GM19468 (cell line): ENCODE measurements around the gene NEK1.

Source experiments
- ATAC-seq: cut with Tn5 transposase; IDR thresholded peaks from one replicate; pipeline ENCODE4 v1.9.1; 2021; ENCODE audit warnings: mild to moderate bottlenecking, moderate library complexity, moderate number of reproducible peaks; ENCODE audit not compliant: unreplicated experiment; ENCODE audit errors: extremely low read depth

The NEK1 gene

DNA sequence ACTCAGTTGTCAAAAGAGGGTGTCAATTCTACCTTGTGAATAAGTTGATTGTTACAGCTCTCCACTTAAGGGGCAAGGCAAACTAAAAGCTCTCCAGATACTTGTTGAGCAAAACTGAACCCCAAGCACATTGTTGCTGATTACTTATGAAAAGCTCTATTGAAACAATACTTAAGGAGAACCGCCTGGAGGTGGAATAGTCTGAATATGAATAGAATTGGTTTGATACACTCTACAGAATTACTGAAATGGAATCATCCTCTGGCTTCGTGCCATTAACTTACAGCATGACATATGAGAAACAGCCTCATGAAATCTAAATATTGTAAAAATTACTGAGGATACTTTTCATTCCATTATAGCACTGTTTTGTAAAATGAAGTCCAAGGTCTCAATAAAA, 214.6 kb downstream of the NEK1 start:
- no peak for ATAC-seq

- ATAC-seq = no peak
Measured at GRCh38 chr4:169385376-169385775, 227.0 kb downstream of the NEK1 start.

DNA sequence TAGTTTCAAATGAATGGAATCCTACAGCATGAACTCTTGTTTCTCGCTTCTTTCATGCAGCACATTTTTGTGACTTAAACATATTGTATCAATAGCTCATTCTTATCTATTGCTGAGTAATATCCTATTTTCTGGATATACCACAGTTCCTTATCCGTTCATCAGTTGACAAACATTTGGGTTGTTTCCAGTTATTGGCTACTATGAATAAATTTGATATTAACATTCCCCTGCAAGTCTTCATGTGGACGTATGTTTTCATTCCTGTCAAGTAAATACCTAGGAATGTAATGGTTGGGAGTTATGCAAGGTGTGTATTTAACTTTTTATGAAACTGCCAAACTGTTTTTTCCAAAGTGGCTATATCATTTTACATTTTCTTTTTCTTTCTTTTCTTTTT, 227.6 kb downstream of the NEK1 start:
- no peak for ATAC-seq

DNA sequence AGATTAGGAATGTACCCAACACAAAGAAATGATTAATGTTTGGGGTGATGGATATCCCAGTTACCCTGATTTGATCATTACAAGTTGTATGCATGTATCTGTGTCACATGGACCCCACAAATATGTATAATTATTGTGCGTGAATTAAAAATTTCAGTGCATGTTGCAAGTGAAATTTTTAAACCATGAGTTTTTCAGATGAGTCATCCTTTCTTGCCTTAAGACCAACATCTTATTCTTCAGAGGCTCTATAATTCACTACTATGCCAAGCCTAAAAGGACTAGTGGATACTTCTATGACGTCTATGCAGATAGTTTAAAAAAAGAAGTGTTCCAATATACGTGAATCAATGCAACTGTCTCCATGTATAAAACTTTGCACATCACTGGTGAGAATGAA, 228.7 kb downstream of the NEK1 start:
- no peak for ATAC-seq

DNA sequence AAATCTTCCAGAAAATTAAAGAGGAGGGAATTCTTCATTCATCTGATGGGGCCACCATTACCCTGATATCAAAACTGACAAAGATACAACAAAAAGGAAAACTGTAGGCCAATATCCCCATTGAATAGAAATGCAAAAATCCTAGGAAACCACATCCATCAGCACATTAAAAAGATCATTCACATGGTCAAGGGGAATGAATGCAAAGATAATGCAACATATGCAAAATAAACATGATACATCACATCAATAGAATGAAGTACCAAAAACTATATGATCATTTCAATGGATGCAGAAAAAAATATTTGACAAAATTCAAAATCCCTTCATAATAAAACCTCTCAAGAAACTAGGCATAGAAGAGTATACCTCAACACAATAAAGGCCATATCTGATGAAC, 232.7 kb downstream of the NEK1 start:
- ATAC-seq = no peak

DNA sequence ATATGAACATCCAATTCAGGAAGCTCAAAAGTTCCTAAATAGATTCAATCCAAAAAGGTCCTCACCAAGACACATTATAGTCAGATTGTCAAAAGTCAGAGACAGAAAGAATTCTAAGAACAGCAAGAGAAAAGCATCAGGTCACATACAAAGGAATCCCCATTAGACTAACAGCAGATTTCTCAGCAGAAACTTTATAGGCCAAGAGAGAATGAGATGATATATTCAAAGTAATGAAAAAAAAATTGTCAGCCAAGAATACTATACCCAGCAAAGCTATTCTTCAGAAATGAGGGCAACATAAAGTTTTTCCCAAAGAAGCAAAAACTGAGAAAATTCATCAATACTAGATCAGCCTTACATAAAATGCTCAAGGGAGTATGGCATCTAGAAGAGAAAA, 235.0 kb downstream of the NEK1 start:
- ATAC-seq = no peak

DNA sequence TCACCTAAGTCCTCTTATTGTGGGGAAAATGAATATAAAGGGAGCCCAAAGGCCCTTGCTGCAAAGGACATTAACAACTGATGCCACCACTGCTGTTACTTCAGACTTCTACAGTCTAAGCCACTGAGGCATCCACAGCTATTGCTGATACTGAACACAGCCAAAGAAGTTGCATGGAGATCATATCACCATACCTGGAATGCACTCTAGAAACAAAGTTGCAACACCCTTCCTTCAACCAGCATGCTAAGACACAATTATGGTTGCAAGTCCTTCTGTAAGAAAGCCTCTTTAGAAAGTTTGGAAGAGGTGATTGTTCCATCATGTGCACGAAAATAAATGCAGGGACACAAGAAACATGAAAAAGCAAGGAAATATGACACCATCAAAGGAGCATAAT, 236.0 kb downstream of the NEK1 start:
- no peak for ATAC-seq

GRCh38 chr4:169372791-169373190, 239.6 kb downstream of the NEK1 start:
- no peak for ATAC-seq

DNA sequence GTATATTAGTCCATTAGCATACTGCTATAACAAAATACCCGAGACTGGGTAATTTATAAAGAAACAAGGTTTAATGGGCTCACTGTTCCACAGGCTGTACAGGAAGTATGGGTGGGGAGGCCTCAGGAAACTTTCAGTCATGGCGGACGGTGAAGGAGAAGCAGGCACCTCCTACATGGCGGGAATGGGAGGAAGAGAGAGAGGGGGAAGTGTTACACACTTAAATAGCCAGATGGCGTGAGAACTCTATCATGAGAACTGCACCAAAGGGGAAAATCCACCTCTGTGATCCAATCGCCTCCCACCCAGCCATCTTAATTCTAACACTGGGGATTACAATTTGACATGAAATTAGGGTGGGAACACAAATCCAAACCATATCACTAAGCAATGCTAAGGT, 242.7 kb downstream of the NEK1 start:
- no peak for ATAC-seq

- ATAC-seq = no peak
Measured at GRCh38 chr4:169367826-169368225, 244.6 kb downstream of the NEK1 start.

DNA sequence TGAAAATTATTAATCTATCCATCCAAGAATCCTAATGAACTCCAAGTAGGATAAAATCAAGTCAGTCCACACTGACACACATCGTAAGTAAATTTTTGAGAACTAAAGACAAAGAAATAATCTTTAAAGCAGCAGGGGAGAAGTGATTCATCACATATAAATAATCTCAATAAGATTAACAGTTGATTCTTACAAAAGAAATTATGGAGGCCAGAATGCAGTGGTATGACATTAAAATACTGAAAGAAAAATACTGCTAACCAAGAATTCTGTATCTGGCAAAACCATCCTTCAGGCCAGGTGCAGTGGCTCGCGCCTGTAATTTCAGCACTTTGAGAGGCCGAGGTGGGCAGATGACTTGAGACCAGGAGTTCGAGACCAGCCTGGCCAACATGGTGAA, 245.6 kb downstream of the NEK1 start:
- no peak for ATAC-seq

DNA sequence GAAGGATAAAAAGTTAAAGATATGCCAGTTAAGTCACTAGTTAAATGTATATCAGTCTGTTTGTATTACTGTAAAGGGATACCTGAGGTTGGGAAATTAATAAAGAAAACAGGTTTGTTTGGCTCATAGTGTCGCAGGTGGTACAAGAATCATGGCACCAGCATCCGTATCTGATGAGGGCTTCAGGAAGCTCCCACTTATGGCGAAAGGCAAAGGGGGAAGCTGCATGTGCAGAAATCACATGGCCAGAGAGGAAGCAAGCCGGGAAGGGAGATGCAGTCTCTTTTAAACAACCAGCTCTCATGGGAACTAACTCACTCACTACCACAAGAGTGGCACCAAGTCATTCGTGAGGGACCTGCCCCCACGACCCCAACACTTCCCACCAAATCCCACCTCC, 249.8 kb downstream of the NEK1 start:
- no peak for ATAC-seq

DNA sequence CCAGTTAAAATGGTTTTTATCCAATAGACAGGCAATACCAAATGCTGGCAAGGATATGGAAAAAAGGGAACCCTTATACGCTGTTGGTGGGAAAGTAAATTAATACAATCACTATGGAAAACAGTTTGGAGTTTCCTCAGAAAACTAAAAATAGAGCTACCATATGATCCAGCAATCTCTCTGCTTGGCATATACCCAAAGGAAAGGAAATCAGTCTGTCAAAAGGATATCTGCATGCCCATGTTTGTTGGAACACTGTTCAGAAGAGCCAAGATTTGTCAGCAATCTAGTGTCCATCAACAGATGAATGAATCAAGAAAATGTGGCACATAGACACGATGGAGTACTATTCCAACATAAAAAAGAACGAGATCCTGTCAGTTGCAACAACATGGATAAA, 250.6 kb downstream of the NEK1 start:
- no peak for ATAC-seq

DNA sequence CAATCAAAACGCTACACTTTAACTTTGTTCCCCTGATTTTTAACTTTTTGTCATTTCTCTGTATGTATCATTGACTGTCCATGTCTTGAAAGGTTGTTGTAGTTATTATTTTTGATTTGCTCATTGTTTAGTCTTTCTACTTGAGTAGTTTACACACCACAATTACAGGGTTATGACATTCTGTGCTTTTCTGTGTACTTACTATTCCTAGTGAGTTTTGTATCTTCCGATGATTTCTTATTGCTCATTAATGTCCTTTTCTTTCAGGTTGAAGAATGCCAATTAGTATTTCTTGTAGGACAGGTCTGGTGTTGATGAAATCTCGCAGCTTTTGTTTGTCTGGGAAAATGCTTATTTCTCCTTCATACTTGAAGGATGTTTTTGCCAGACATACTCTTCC, 252.4 kb downstream of the NEK1 start:
- no peak for ATAC-seq

DNA sequence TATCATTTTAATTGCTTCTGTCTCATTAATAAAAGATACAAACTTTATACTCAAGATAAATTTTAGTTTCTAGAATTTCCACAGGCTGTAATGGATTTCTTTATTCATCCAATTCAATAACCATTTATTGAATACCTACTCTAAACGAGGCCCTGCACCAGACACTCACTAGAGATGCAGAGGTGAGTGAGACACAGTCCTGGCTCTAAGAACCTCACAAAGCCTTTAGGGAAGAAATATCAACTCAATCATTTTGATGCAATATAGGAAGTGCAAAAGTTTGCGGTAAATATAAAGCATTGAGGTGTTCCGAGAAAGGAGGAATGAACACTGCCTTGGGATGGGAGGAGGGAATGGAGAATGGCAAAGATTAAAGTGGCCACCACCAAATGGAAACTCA, 260.0 kb downstream of the NEK1 start:
- no peak for ATAC-seq

GRCh38 chr4:169351872-169352271, 260.5 kb downstream of the NEK1 start:
- ATAC-seq = no peak

GRCh38 chr4:169348541-169348940, 263.8 kb downstream of the NEK1 start:
- ATAC-seq = no peak

GRCh38 chr4:169346840-169347239, 265.5 kb downstream of the NEK1 start:
- no peak for ATAC-seq

DNA sequence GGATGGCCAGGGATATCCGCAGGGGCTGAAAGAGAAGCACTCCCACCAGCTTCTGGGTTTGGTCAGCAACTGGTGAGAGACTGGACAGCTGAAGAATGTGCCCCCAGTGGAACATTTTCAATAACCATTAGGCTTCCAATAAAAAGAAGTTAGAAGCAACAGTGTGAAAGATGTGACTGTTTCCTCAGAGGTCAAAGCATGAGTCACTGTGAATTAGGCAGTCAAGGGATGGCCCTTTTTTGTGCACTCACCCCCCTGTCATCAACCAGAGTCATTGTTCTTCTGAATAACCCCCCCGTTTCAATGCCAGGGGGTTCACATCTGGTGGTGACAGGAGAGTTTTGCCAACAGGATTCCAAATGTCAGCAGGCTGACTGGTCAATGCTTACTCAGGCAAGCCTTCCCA, 267.1 kb downstream of the NEK1 start:
- no peak for ATAC-seq
